K562 (cell line): ENCODE data around the gene IL1RAPL2. TPM values are rescaled to one million over a fixed set of nuclear protein-coding genes. Genes with fewer than 3 reads are reported as not detected.

Source experiments
- ATAC-seq: fragments of 200-7000 bp; cut with Tn5 transposase; 3 replicates; pipeline ENCODE4 v1.9.1; 2020; ENCODE audit warnings: moderate library complexity
- BruUV-seq: library from RNA; stranded (reverse); fragments of 400-500 nt; replicated peaks from 2 replicates; lab custom pipeline; 2021; lab: Mats Ljungman, UMichigan
- CTCF ChIA-PET: fragments of 300-600 bp; formaldehyde crosslinking; extraction: SDS; loops from one replicate; lab custom pipeline; 2021; ENCODE audit warnings: low intra/inter-chr PET ratio; lab: Yijun Ruan, JAX
- POLR2A ChIA-PET: fragments of 300-600, 350-650 bp; sonication (Branson Sonifier 250); formaldehyde crosslinking; extraction: SDS; loops from one replicate; lab custom pipeline; 2021; ENCODE audit warnings: antibody characterized with exemption, inconsistent platforms; lab: Yijun Ruan, JAX
- DNase-seq, 4 experiments: peaks; one replicate each; pipeline versions ENCODE4 v3.0.0 to v3.0.0-alpha.2; 2011 to 2018; ENCODE audit warnings: low spot score in 3 of 4, mixed read lengths in 3 of 4; ENCODE audit errors: extremely low read depth in 1 of 4
- FAIRE-seq: peaks from 2 replicates; lab custom pipeline; 2011; peaks lifted over from hg19 to GRCh38; lab: Jason Lieb, UNC
- H2AFZ ChIP-seq: 2 replicates; pipeline ENCODE4 v1.6.0; 2011; ENCODE audit warnings: low read depth, low read length, control low read depth, inconsistent platforms
- H3K27ac ChIP-seq: fragments of 200-600 bp; 3 replicates; pipeline ENCODE4 v1.8.0; 2011; ENCODE audit warnings: low read depth, mild to moderate bottlenecking, control low read depth, inconsistent platforms, low read length, moderate library complexity, mixed read lengths; ENCODE audit errors: extremely low read depth
- H3K27me3 ChIP-seq, 2 experiments: fragments of 300-600 bp in 1 of 2; 2 replicates in 1 of 2; 3 replicates in 1 of 2; pipeline versions ENCODE4 v1.6.0 to v1.8.0; 2011; ENCODE audit warnings: inconsistent platforms in 2 of 2, low read length in 2 of 2, mild to moderate bottlenecking in 1 of 2, mixed read lengths in 1 of 2, moderate library complexity in 1 of 2; ENCODE audit not compliant: control insufficient read depth in 2 of 2, insufficient read depth in 2 of 2
- H3K36me3 ChIP-seq: fragments of 300-600 bp; 3 replicates; pipeline ENCODE4 v1.8.0; 2011; ENCODE audit warnings: mild to moderate bottlenecking, low read length, inconsistent platforms; ENCODE audit not compliant: control insufficient read depth, insufficient read depth
- H3K4me1 ChIP-seq, 2 experiments: fragments of 200-600 bp in 1 of 2; replicated peaks in 1 of 2; 2 replicates in 1 of 2; 3 replicates in 1 of 2; pipeline versions ENCODE4 v1.5.1 to v1.8.0; 2011; ENCODE audit warnings: inconsistent platforms in 2 of 2, low read length in 2 of 2, mild to moderate bottlenecking in 1 of 2, mixed read lengths in 1 of 2, moderate library complexity in 1 of 2; ENCODE audit not compliant: control insufficient read depth in 2 of 2, insufficient read depth in 2 of 2
- H3K4me2 ChIP-seq: 2 replicates; pipeline ENCODE4 v1.6.1; 2011; ENCODE audit warnings: low read length, control low read depth, inconsistent platforms, mixed read lengths; ENCODE audit not compliant: insufficient read depth
- H3K4me3 ChIP-seq: fragments of 200-600 bp; sonication (generic), shearing (Covaris generic); 2 replicates; pipeline ENCODE4 v1.5.1; 2016; ENCODE audit warnings: control low read depth, inconsistent platforms
- H3K79me2 ChIP-seq: fragments of 200-600 bp; 3 replicates; pipeline ENCODE4 v1.8.0; 2011; ENCODE audit warnings: low read length, inconsistent platforms; ENCODE audit not compliant: control insufficient read depth, insufficient read depth
- H3K9ac ChIP-seq, 2 experiments: 2 replicates each; pipeline versions ENCODE4 v1.6.0 to v1.6.1; 2011; ENCODE audit warnings: low read depth in 2 of 2, low read length in 2 of 2, control low read depth in 1 of 2, inconsistent platforms in 1 of 2, mild to moderate bottlenecking in 1 of 2, mixed read lengths in 1 of 2; ENCODE audit not compliant: insufficient read depth in 1 of 2
- H3K9me1 ChIP-seq: one replicate; pipeline ENCODE4 v1.6.0; 2011; ENCODE audit warnings: inconsistent platforms, mild to moderate bottlenecking, low read length, moderate library complexity; ENCODE audit not compliant: control insufficient read depth, insufficient read depth
- H3K9me3 ChIP-seq: replicated peaks from 2 replicates; pipeline ENCODE4 v1.5.1; 2011; ENCODE audit warnings: low read depth, low read length, inconsistent platforms; ENCODE audit not compliant: control insufficient read depth, insufficient read depth
- H4K20me1 ChIP-seq: replicated peaks from 2 replicates; pipeline ENCODE4 v1.6.1; 2011; ENCODE audit warnings: low read length, inconsistent platforms, mixed read lengths; ENCODE audit not compliant: control insufficient read depth, insufficient read depth
- CREB5 ChIP-seq: fragments of 250-450 bp; sonication (Bioruptor Pico); IDR thresholded peaks from 2 replicates; pipeline ENCODE4 v1.5.0; 2020; ENCODE audit warnings: mild to moderate bottlenecking
- FOXP1 ChIP-seq: sonication (generic); formaldehyde crosslinking; IDR thresholded peaks from 2 replicates; pipeline ENCODE4 v1.8.0; 2022; ENCODE audit warnings: mild to moderate bottlenecking, missing genetic modification reagents
- KAT8 ChIP-seq: fragments of 450-650 bp; IDR thresholded peaks from 2 replicates; pipeline ENCODE4 v1.6.1; 2016; ENCODE audit warnings: low read depth, mild to moderate bottlenecking
- MTA3 ChIP-seq: fragments of 450-650 bp; formaldehyde crosslinking; IDR thresholded peaks from 2 replicates; pipeline ENCODE4 v1.6.1; 2017; ENCODE audit warnings: mild to moderate bottlenecking, borderline replicate concordance
- PTTG1 ChIP-seq: fragments of 450-650 bp; IDR thresholded peaks from 2 replicates; pipeline ENCODE4 v1.6.1; 2016; ENCODE audit warnings: low read depth, mild to moderate bottlenecking, missing genetic modification characterization, missing compliant biosample characterization
- TCF15 ChIP-seq: fragments of 250-450 bp; sonication (Bioruptor Pico); IDR thresholded peaks from 2 replicates; pipeline ENCODE4 v1.8.0; 2022; ENCODE audit warnings: moderate library complexity, mild to moderate bottlenecking, inconsistent platforms
- TRIM25 ChIP-seq: fragments of 450-650 bp; IDR thresholded peaks from 2 replicates; pipeline ENCODE4 v1.7.0; 2016; ENCODE audit warnings: borderline replicate concordance
- ZBED1 ChIP-seq: IDR thresholded peaks from 2 replicates; pipeline ENCODE4 v1.6.1; 2014
- ZNF717 ChIP-seq: fragments of 250-450 bp; sonication (Bioruptor Pico); IDR thresholded peaks from 2 replicates; pipeline ENCODE4 v1.5.0; 2021
- WGBS: fragments of 100-300 bp; shearing (Covaris generic); methylation state at CpG from one replicate; pipeline ENCODE4 v1.1.6; 2016; ENCODE audit warnings: low coverage, mixed read lengths; ENCODE audit not compliant: insufficient coverage; ENCODE audit errors: missing lambda C conversion rate; 5-methylcytosine and 5-hydroxymethylcytosine counted together
- in situ Hi-C: fragments of 300-500 bp; cut with MboI; formaldehyde crosslinking; loops from 4 replicates; pipeline ENCODE4 v1.15.0; 2018; ENCODE audit warnings: inconsistent platforms, mixed read lengths
- intact Hi-C: fragments of 100-400 bp; cut with micrococcal nuclease; formaldehyde crosslinking; loops from 2 replicates; pipeline ENCODE4 v1.14.2; 2022
- polyA plus RNA-seq, 8 experiments: library from polyadenylated mRNA; depleted of rRNA in 4 of 8; stranded (reverse) in 5 of 8; unstranded in 3 of 8; fragments of >200 nt; fragmentation: Nextera tagmentation in 2 of 8; fragmentation: Illumina TruSeq in 1 of 8; extraction: Ambion mirVana in 2 of 8; extraction: Trizol in 1 of 8; gene quantifications; 2 replicates each; pipeline versions ENCODE4 v1.2.1 to v1.2.3, GENCODE V29; 2011 to 2014; ENCODE audit warnings: inconsistent platforms in 1 of 8, missing spikeins in 1 of 8
- total RNA-seq, 7 experiments: library from RNA; depleted of rRNA in 6 of 7; stranded (reverse); fragments of >200 nt in 6 of 7; fragmentation: Illumina TruSeq in 2 of 7; extraction: Trizol in 2 of 7; gene quantifications; 2 replicates each; pipeline versions ENCODE4 v1.2.1 to v1.2.3, GENCODE V29; 2011 to 2021; ENCODE audit warnings: low replicate concordance in 1 of 7

IL1RAPL2 gene
- total and polyA plus RNA-seq, 9 of the 15 experiments (the other 6 are each of a cell fraction or from before 2014, with no cell fraction given), result not detected

GRCh38 chrX:105610411-105610810 lies 1044.4 kb downstream of the IL1RAPL2 start:
- Histone ChIP-seq H3K4me3 (no peak overlapping the region), H3K27me3 (no peaks in the 10 kb centered on the region), H2AFZ (no peak overlapping the region), H3K4me2 (no peak overlapping the region), H3K27ac (no peak overlapping the region), H3K9me1 (no peaks in the 10 kb centered on the region), H3K4me1 (no peaks in the 10 kb centered on the region), H4K20me1 (no peaks in the 10 kb centered on the region), H3K9me3 (no peaks in the 10 kb centered on the region), H3K36me3 (no peaks in the 10 kb centered on the region), H3K79me2 (no peaks in the 10 kb centered on the region), H3K9ac (no peak overlapping the region)
- no peak for DNase-seq
- in situ Hi-C loops, result no loop called here
- CTCF ChIA-PET, result no interaction called here
- no peak for TF ChIP-seq PTTG1 (tag)
- no peak for TF ChIP-seq TCF15 (CRISPR knock-in tag)
- no peak for TF ChIP-seq MTA3
- TF ChIP-seq KAT8, result no peak
- no peak for TF ChIP-seq ZNF717
- no peak for TF ChIP-seq CREB5
- TF ChIP-seq TRIM25, result no peak
- no peak for TF ChIP-seq ZBED1
- no peak for TF ChIP-seq FOXP1 (CRISPR knock-in tag)
- BruUV-seq, result no TSS peak
- intact Hi-C loops, result no loop called here
- WGBS, result 6% methylated on average over 2 of the region's 2 CpGs
- no peak for FAIRE-seq
- POLR2A ChIA-PET, result no interaction called here
- no peak for ATAC-seq
